HG03139 (cell line): Measurements from ENCODE around the gene ZFYVE16.
A peak's percentile ranks its signal among the peaks of the same experiment; 100 is the strongest.
"Not testable (repeated sequence)": the region's sequence is repeated elsewhere in the genome, so short reads cannot be mapped to it uniquely, and the experiment has no call there.

Experiments used
- ATAC-seq: cut with Tn5 transposase; IDR thresholded peaks from one replicate; pipeline ENCODE4 v1.9.1; 2021; ENCODE audit not compliant: unreplicated experiment

ZFYVE16 gene

GRCh38 chr5:80409367-80409966 is 1.6 kb downstream of the ZFYVE16 start:
- ATAC-seq, result no peak

DNA sequence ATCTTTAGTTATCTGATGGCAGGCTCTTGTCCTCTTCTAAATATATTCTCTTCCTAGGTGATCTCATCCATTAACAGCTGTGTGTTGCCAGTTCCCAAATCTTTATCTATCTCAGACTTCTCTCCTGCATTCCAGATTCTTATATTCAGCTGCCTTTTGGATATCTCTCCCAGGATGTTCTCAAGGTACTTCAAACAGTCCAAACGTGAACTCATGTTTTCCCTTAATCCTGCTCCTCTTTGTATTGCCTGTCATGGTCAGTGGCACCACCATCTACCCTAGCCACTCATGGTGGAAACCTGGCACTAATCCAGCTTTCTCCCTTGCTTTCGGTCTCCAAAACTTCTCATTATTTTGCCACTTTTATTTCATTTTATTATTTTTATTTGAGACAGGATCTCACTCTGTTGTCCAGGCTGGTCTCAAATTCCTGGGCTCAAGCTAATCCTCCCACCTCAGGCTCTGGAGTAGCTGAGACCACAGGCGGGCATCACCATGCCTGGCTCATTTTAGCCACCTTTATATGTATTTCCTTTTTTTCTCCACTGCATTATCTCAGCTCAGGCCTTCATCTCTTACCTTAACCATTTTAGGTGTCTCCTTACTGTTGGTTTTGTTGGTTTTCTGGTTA is 3.8 kb downstream of the ZFYVE16 start:
- ATAC-seq, result no peak

DNA sequence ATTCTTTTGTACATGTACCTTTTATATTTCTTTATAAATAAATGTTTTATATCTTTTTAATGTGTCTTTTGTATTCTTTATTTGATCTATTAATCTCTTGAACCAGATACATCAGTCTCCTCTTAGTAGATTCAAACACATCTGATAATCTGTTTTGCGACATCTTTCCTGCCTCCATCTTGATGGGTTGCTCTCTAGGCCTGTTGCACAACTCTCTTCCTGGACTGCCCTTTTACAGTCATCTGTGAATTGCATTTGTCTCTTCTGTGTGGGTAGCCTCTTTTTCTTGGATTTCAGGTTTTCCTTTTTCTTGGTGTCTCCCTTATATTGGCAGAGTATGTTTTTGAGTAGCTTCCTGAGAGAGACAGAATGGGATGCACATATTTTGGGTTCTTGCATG is 6.2 kb downstream of the ZFYVE16 start:
- no peak for ATAC-seq

GRCh38 chr5:80417973-80418372 is 10.1 kb downstream of the ZFYVE16 start:
- no peak for ATAC-seq

DNA sequence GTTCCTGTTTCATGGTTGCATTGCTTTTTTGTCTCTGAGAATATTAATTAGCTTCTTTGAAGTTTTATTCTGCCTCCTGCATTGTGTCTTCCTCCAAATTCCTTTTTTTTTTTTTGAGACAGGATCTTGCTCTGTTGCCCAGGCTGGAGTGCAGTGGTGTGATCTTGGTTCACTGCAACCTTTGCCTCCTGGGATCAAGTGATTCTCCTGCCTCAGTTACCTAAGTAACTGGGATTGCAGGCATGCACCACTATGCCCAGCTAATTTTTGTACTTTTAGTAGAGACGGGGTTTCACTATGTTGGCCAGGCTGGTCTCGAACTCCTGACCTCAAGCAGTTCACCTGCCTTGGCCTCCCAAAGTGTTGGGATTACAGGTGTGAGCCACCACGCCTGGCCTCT is 16.5 kb downstream of the ZFYVE16 start:
- ATAC-seq, result not testable (repeated sequence)

DNA sequence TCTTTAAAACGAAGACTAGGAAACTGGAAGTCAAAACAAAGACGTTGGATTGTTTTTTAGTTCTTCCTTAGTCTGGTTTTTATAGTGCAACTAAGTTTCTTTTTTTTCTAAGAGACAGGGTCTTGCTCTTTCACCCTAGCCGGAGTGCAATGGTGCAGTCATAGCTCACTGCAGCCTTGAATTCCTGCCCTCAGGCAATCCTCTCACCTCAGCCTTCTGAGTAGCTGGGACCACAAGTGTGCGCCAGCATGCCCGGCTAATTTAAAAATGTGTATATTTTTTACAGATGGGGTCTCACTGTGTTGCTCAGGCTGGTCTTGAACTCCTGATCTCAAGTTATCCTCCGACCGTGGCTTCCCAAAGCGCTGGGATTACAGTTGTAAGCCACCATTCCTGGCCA is 27.6 kb downstream of the ZFYVE16 start:
- no peak for ATAC-seq

DNA sequence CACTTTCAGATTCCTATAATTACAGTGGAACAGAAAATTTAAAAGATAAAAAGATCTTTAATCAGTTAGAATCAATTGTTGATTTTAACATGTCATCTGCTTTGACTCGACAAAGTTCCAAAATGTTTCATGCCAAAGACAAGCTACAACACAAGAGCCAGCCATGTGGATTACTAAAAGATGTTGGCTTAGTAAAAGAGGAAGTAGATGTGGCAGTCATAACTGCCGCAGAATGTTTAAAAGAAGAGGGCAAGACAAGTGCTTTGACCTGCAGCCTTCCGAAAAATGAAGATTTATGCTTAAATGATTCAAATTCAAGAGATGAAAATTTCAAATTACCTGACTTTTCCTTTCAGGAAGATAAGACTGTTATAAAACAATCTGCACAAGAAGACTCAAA is 29.5 kb downstream of the ZFYVE16 start:
- ATAC-seq, result no peak

GRCh38 chr5:80438739-80439138 is 30.9 kb downstream of the ZFYVE16 start:
- ATAC-seq, result no peak

DNA sequence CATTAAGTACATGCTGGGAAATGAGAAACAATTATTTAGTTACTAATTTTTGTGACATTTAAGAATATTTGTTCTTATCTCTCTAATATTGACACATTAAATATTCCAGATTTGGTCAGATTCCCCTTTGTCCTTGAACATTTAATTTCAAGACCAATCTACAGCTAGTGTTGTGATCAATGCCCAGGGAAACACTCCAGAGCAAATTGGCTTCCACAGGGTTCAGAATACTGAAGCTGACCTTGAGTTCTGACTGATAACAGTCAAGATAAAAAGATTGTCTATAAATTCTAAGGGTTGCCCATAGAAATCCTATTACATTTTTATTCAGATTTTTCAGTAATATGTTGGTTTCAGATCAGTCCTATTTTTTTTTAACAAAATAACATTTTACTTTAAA is 31.3 kb downstream of the ZFYVE16 start:
- ATAC-seq, result no peak

DNA sequence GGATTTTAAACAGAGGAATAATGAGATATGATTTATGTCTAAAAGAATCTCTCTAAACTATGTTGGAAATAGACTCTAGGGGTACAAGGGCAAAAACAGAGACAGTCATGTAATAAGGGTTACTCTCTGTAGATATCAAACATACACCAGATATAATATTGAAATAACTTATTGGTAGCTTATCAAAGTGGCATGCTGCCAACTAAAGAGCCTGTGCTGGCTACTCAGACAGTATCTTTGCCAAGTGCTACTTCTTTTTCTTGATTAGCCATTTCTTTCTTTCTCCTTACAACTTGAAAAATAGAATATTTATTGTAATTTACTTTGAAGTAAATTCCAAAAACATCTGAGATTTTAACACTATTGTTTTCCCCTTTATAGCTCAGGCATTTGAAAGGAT is 34.9 kb downstream of the ZFYVE16 start:
- no peak for ATAC-seq

DNA sequence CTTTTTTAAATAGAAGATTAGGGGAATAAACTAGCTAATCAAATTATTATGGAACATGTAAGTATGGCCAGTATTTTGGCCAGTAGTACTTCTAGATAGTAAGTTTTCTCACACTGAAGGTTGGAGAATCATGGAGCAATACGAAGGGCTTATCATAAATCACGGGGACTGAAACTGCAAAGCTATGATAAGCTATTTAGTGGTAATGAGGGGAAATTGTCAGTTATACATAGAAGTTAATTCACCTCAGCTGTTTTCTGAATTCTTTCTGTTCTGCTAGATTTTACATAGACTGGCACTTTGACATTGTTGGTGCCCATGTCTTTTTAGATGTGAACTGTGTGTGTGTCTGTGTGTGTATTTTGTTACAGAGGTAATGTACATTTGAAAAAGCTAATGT is 45.5 kb downstream of the ZFYVE16 start:
- ATAC-seq, result no peak

DNA sequence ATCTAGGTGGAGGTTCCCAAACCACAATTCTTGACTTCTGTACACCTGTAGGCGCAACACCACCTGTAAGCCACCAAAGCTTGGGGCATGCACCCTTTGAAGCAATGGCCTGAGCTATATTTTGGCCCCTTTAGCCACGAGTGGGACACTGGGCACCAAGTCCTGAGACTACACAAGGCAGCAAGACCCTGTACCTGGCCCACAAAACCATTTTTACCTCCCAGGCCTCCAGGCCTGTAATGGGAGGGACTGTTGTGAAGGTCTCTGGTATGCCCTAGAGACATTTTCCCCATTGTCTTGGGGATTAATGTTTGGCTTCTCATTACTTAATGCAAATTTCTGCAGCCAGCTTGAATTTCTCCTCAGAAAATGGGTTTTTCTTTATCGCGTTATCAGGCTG is 55.4 kb downstream of the ZFYVE16 start:
- no peak for ATAC-seq

DNA sequence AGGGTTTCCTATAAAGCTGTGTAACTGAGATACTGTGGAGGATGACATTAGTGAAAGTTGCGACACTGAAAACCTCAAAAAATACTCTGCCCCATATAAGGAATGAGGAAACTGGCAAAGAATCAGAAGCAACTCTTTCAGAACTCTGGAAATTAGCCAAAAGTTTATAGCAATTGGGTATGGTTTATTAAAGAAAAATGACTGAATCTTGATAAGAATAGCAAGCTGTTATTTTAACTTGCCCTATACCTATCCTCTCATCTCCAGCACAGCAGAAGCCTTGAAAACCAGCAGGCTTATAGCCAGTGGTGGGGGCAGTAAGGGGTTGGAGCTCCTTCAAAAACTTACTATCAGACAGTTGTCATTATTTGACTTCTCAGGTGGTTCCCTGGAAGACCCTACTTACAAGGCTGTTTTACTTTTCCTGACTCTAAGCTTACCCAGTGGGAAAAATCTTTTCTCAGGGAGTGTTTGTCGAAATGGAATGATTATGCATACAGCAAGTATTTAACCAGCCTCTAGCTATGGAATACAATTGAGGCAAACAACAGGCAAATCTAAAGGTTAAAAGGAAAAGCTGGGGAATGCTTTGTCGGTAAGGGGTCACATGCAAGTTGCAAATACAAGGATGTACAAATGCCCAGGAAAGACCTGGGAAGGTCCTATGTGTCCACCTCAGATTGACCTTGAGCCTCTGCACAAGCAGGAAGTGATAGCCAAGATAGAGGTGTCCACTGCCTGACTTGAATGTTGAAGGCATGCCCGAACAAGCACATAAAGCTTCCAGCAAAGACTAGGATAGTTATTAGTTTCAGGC is 59.0 kb downstream of the ZFYVE16 start:
- no peak for ATAC-seq

DNA sequence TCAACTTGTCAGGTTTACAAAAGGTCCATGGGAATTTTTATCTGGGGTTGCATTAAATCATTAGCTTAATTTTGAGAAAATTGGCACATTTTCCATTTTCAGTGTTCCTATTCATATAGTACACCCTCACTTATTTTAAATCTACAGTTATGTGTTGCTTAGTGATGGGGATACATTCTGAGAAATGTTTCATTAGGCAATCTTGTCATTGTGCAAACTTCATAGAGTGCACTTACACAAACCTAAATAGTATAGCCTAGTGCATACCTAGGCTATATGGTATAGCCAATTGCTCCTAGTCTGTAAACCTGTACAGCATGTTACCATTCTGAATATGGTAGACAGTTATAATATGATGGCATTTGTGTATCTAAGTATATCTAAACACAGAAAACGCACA is 60.3 kb downstream of the ZFYVE16 start:
- no peak for ATAC-seq

DNA sequence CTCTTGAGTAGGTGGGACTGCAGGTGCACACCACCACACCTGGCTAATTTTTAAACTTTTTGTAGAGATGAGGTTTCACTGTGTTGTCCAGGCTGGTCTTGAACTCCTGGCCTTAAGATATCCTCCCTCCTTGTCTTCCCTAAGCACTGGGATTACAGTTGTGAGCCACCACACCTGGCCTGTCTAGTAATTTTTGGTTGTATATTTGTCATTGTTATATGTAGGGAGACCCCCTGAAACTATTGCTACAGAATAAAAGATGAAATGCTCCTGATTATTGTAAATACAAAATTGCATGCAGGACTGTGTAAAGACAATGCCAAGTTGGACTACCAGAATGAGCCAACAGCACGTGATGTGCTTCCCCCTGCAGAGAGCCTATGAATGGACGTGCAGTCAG is 62.8 kb downstream of the ZFYVE16 start:
- ATAC-seq, result not testable (repeated sequence)

DNA sequence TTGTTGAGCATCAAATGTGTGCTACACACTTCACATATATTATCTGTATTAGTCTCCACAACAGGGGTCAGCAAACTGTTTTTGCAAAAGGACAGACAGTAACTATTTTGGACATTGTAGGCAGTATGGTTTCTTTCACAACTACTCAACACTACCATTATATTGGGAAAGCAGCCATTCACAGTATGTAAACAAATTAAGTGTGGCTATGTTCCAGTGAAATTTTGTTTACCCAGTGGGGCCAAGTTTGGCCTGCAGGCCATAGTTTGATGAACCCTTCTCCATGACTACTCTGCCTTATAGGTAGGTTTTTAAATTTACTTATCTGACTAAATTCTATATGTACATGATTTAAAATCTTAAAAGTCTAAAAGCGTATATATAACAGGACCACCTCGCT is 67.1 kb downstream of the ZFYVE16 start:
- ATAC-seq, result no peak

DNA sequence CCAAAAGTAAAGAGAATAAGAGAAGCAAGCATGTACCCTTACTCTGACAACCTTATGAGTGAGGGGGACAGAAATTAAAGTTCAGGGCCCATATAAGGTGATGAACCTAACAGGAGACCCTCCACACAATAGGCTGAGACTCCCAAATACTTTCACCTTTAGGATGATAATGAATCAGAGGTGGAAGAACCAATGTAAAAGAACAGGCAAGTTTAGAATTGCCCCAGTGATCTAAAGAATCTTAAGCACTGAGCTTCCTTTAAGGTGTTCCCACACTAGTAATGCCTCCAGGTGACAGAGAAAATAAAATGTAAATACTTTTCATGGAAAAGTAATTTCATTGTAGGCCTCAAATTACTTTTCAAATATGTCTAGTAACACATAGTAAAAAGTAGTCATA is 71.8 kb downstream of the ZFYVE16 start:
- no peak for ATAC-seq

GRCh38 chr5:80480354-80480753 is 72.5 kb downstream of the ZFYVE16 start:
- ATAC-seq, result no peak

GRCh38 chr5:80481019-80481893 is 73.4 kb downstream of the ZFYVE16 start:
- ATAC-seq, result peak; percentile 61

- no peak for ATAC-seq
Measured at GRCh38 chr5:80482578-80482977, 74.7 kb downstream of the ZFYVE16 start.

DNA sequence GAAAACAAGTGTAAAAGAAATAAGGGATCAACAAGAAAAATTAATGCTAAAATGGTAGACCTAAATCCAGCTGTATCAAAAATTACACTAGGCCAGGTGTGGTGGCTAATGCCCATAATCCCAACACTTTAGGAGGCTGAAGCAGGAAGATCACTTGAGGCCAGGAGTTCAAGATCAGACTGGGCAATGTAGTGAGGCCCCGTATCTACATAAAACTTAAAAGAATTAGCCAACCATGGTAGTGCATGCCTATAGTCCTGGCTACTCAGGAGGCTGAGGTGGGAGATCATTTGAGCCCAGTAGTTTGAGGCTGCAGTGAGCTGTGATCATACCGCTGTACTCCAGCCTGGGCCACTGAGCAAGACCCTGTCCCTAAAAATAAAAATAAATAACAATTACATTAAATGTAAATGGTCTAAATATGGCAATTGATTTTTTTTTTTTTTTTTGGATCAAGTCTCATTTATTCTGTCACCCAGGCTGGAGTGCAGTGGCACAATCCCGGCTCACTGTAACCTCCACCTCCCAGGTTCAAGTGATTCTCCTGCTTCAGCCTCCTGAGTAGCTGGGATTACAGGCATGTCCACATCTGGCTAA is 75.9 kb downstream of the ZFYVE16 start:
- ATAC-seq, result no peak
